Trophoblast cell (in vitro differentiated cells and primary cell): ENCODE measurements around the gene PLCG2.

Source experiments
- DNase-seq, 2 donors: peaks; one replicate each; pipeline ENCODE4 v3.0.0-alpha.2; 2016
- H2AFZ ChIP-seq: 2 replicates; pipeline ENCODE4 v1.6.1; 2013; ENCODE audit warnings: low read length, moderate library complexity, mild to moderate bottlenecking; ENCODE audit not compliant: insufficient read depth, poor library complexity
- H2AK5ac ChIP-seq: 2 replicates; pipeline ENCODE4 v1.6.1; 2013; ENCODE audit warnings: mild to moderate bottlenecking, low read length
- H2BK120ac ChIP-seq: 2 replicates; pipeline ENCODE4 v1.6.1; 2013; ENCODE audit warnings: low read length, mild to moderate bottlenecking, moderate library complexity; ENCODE audit not compliant: insufficient read depth, poor library complexity
- H2BK12ac ChIP-seq: 2 replicates; pipeline ENCODE4 v1.6.1; 2013; ENCODE audit warnings: mild to moderate bottlenecking, low read length, moderate library complexity
- H2BK5ac ChIP-seq: 2 replicates; pipeline ENCODE4 v1.6.1; 2013; ENCODE audit warnings: low read length, low read depth, moderate library complexity, mild to moderate bottlenecking; ENCODE audit not compliant: poor library complexity
- H3K14ac ChIP-seq: 2 replicates; pipeline ENCODE4 v1.6.1; 2013; ENCODE audit warnings: mild to moderate bottlenecking, low read length
- H3K18ac ChIP-seq: 2 replicates; pipeline ENCODE4 v1.6.1; 2013; ENCODE audit warnings: mild to moderate bottlenecking, low read length
- H3K23ac ChIP-seq: 2 replicates; pipeline ENCODE4 v1.6.1; 2013; ENCODE audit warnings: low read length
- H3K27ac ChIP-seq: 2 replicates; pipeline ENCODE4 v1.5.1; 2013; ENCODE audit warnings: low read depth, mild to moderate bottlenecking, inconsistent platforms, low read length, moderate library complexity
- H3K27me3 ChIP-seq: 2 replicates; pipeline ENCODE4 v1.6.1; 2013; ENCODE audit warnings: inconsistent platforms, mild to moderate bottlenecking, low read length, moderate library complexity; ENCODE audit not compliant: insufficient read depth
- H3K36me3 ChIP-seq, 2 experiments: 1 replicate in 1 of 2; 2 replicates in 1 of 2; pipeline ENCODE4 v1.6.1; 2013; ENCODE audit warnings: low read length in 2 of 2, mild to moderate bottlenecking in 2 of 2, moderate library complexity in 1 of 2; ENCODE audit not compliant: insufficient read depth in 2 of 2, control insufficient read depth in 1 of 2
- H3K4ac ChIP-seq: 2 replicates; pipeline ENCODE4 v1.6.1; 2013; ENCODE audit warnings: low read depth, mild to moderate bottlenecking, low read length, moderate library complexity
- H3K4me1 ChIP-seq, 2 experiments: 1 replicate in 1 of 2; 2 replicates in 1 of 2; pipeline ENCODE4 v1.6.1; 2013; ENCODE audit warnings: low read length in 2 of 2, mild to moderate bottlenecking in 2 of 2, moderate library complexity in 1 of 2; ENCODE audit not compliant: insufficient read depth in 2 of 2, control insufficient read depth in 1 of 2
- H3K4me2 ChIP-seq: 2 replicates; pipeline ENCODE4 v1.6.1; 2013; ENCODE audit warnings: inconsistent platforms, mild to moderate bottlenecking, low read length, moderate library complexity
- H3K4me3 ChIP-seq: 2 replicates; pipeline ENCODE4 v1.5.1; 2013; ENCODE audit warnings: mild to moderate bottlenecking, low read depth, low read length, inconsistent platforms
- H3K79me1 ChIP-seq: one replicate; pipeline ENCODE4 v1.6.1; 2013; ENCODE audit warnings: low read length
- H3K79me2 ChIP-seq: 2 replicates; pipeline ENCODE4 v1.6.1; 2013; ENCODE audit warnings: low read length, mild to moderate bottlenecking; ENCODE audit not compliant: control insufficient read depth, insufficient read depth, poor library complexity
- H3K9ac ChIP-seq: 2 replicates; pipeline ENCODE4 v1.6.1; 2013; ENCODE audit warnings: mild to moderate bottlenecking, low read length
- H3K9me3 ChIP-seq: 2 replicates; pipeline ENCODE4 v1.6.1; 2013; ENCODE audit warnings: low read depth, mild to moderate bottlenecking, control low read depth, inconsistent platforms, low read length; ENCODE audit not compliant: insufficient read depth
- H4K12ac ChIP-seq: 2 replicates; pipeline ENCODE4 v1.6.1; 2013; ENCODE audit warnings: low read depth, mild to moderate bottlenecking, low read length, moderate library complexity
- H4K8ac ChIP-seq: 2 replicates; pipeline ENCODE4 v1.6.1; 2013; ENCODE audit warnings: low read depth, mild to moderate bottlenecking, low read length, moderate library complexity
- H4K91ac ChIP-seq: one replicate; pipeline ENCODE4 v1.6.1; 2013; ENCODE audit warnings: low read depth, mild to moderate bottlenecking, low read length, moderate library complexity
- WGBS: extraction: QIAGEN DNeasy Blood & Tissue Kit; methylation state at CpG from one replicate; pipeline ENCODE4 v1.1.7; 2013; ENCODE audit warnings: missing lambda C conversion rate; ENCODE audit not compliant: insufficient read length, insufficient coverage; ENCODE audit errors: extremely low coverage; 5-methylcytosine and 5-hydroxymethylcytosine counted together

The PLCG2 gene

DNA sequence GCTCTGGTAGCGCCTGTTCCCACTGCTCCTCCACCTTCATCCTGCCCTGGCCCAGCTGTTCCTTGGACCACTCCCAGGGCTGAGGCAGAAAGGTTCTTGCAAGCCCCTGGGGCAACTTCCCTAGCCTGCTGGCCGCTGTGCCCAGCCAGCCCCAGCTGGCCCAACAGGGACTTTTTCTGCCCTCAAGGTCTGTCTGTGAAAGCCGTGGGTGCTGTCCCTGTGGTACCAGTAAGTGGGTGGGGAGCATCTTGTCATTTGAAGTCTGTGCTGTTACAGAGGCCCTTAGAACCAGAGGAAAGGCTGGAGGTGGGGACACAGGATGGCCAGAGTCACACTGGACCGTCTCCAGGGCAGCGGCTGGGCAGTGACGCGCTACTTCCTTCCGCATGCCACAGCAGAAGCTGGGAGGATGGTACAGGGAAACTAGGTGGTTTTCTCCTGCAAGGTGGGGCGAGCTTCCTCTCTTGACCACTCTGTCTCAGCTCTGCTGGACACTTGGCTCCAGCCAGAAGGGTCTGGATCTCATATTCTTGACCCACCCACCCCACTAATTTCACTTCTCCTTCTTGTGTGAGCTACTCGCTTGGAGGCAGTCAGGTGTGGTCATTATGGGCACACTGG lies 87.8 kb downstream of the PLCG2 start:
- no peak overlapping the region for H3K18ac ChIP-seq

DNA sequence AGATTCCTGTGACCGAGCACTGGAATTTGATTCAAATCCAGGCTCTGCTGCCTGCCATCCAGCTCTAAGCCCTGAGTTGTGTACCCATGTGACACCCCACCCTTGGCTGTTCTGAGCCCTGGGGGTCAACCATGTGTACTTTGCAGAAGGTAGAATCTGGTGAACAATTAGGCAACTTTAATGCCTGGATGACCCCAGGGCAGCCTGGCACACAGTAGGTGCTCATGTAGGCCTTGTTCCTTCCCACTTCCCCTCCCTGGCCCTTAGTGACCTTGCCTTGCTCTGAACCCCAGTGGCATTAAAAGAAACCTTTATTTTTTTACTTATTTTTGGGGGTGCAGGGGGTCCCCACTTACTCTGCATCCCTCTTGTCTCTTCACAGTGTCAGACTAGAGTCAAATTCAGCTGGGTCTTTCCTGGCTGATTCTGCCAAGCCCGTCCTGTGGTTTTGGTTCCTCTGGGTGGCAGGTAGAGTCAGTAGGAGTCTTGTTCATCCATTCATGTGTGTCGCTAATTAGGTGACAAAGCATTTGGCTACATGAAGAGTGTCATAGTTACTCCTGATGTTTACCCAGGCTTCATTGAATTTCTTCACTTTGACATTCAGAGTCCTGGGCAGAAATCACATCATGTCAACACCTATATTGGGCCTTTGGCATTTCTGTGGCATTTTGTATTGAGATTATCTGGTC lies 89.1 kb downstream of the PLCG2 start:
- Histone ChIP-seq H3K4ac (no peak overlapping the region), H3K79me1 (no peaks in the 10 kb centered on the region), H2BK5ac (no peak overlapping the region), H3K36me3 (no peaks in the 10 kb centered on the region), H2AFZ (no peak overlapping the region), H4K8ac (no peak overlapping the region), H4K91ac (no peak overlapping the region), H3K14ac (no peak overlapping the region), H3K27ac (no peak overlapping the region), H2AK5ac (no peak overlapping the region), H2BK12ac (no peak overlapping the region), H3K18ac (no peak overlapping the region), H3K27me3 (no peaks in the 10 kb centered on the region), H3K4me3 (no peak overlapping the region), H3K23ac (no peak overlapping the region), H3K9ac (no peak overlapping the region), H3K4me1 (no peaks in the 10 kb centered on the region), H3K4me2 (no peak overlapping the region), H2BK120ac (no peak overlapping the region), H3K9me3 (peaks cover 2% of the 10 kb centered on the region), H4K12ac (no peak overlapping the region), H3K79me2 (no peaks in the 10 kb centered on the region)
- no peak for DNase-seq
- WGBS: no CpG with 5 or more reads among the region's 3 CpGs

More for the DNA sequence above, 87.8 kb downstream of the PLCG2 start:
- no peaks in the 10 kb centered on the region for H3K27me3 ChIP-seq
- no peak overlapping the region for H2AFZ ChIP-seq
- no CpG with 5 or more reads among the region's 10 CpGs for WGBS
- no peak overlapping the region for H3K4me2 ChIP-seq
- no peak overlapping the region for H4K8ac ChIP-seq
- no peak overlapping the region for H3K9ac ChIP-seq
- no peaks in the 10 kb centered on the region for H3K36me3 ChIP-seq
- H3K4me3 ChIP-seq: no peak overlapping the region
- DNase-seq: peak in 1 of 2 donors; percentile 2
- no peaks in the 10 kb centered on the region for H3K79me2 ChIP-seq
- H3K14ac ChIP-seq: no peak overlapping the region
- H3K27ac ChIP-seq: no peak overlapping the region
- no peak overlapping the region for H2BK120ac ChIP-seq
- H3K4me1 ChIP-seq: no peaks in the 10 kb centered on the region
- no peaks in the 10 kb centered on the region for H3K79me1 ChIP-seq
- no peak overlapping the region for H4K91ac ChIP-seq
- H3K23ac ChIP-seq: no peak overlapping the region
- no peak overlapping the region for H2BK5ac ChIP-seq
- H4K12ac ChIP-seq: no peak overlapping the region
- no peak overlapping the region for H2BK12ac ChIP-seq
- peaks cover 2% of the 10 kb centered on the region for H3K9me3 ChIP-seq
- H3K4ac ChIP-seq: no peak overlapping the region
- no peak overlapping the region for H2AK5ac ChIP-seq

GRCh38 chr16:81869326-81869725 lies 90.2 kb downstream of the PLCG2 start:
- H2BK12ac ChIP-seq: no peak overlapping the region
- H3K9me3 ChIP-seq: peaks cover 2% of the 10 kb centered on the region
- H2BK120ac ChIP-seq: no peak overlapping the region
- WGBS: no CpG with 5 or more reads among the region's 5 CpGs
- H3K4me3 ChIP-seq: no peak overlapping the region
- no peaks in the 10 kb centered on the region for H3K4me1 ChIP-seq
- H3K23ac ChIP-seq: no peak overlapping the region
- H3K14ac ChIP-seq: no peak overlapping the region
- H4K8ac ChIP-seq: no peak overlapping the region
- H3K27ac ChIP-seq: no peak overlapping the region
- no peaks in the 10 kb centered on the region for H3K79me1 ChIP-seq
- no peak overlapping the region for H4K12ac ChIP-seq
- DNase-seq: no peak
- no peak overlapping the region for H2BK5ac ChIP-seq
- no peak overlapping the region for H3K4me2 ChIP-seq
- H3K4ac ChIP-seq: no peak overlapping the region
- H3K18ac ChIP-seq: no peak overlapping the region
- no peaks in the 10 kb centered on the region for H3K36me3 ChIP-seq
- no peaks in the 10 kb centered on the region for H3K79me2 ChIP-seq
- H3K9ac ChIP-seq: no peak overlapping the region
- H4K91ac ChIP-seq: no peak overlapping the region
- H2AFZ ChIP-seq: no peak overlapping the region
- H2AK5ac ChIP-seq: no peak overlapping the region
- no peaks in the 10 kb centered on the region for H3K27me3 ChIP-seq

- H2BK120ac ChIP-seq: no peak overlapping the region
- H3K36me3 ChIP-seq: no peaks in the 10 kb centered on the region
- no peak overlapping the region for H3K14ac ChIP-seq
- no peaks in the 10 kb centered on the region for H3K27me3 ChIP-seq
- no peaks in the 10 kb centered on the region for H3K79me2 ChIP-seq
- no peak overlapping the region for H2AFZ ChIP-seq
- no peak overlapping the region for H3K4me2 ChIP-seq
- no peaks in the 10 kb centered on the region for H3K4me1 ChIP-seq
- no peak overlapping the region for H3K4me3 ChIP-seq
- no peak overlapping the region for H4K12ac ChIP-seq
- peak in 1 of 2 donors; percentile 52 for DNase-seq
- H3K27ac ChIP-seq: no peak overlapping the region
- no peaks in the 10 kb centered on the region for H3K79me1 ChIP-seq
- no peak overlapping the region for H2BK5ac ChIP-seq
- no peak overlapping the region for H4K8ac ChIP-seq
- no peak overlapping the region for H2AK5ac ChIP-seq
- no CpG with 5 or more reads among the region's 4 CpGs for WGBS
- H4K91ac ChIP-seq: no peak overlapping the region
- no peak overlapping the region for H2BK12ac ChIP-seq
- no peaks in the 10 kb centered on the region for H3K9me3 ChIP-seq
- no peak overlapping the region for H3K9ac ChIP-seq
- no peak overlapping the region for H3K23ac ChIP-seq
- H3K18ac ChIP-seq: no peak overlapping the region
- H3K4ac ChIP-seq: no peak overlapping the region
Observed at GRCh38 chr16:81873206-81873605, 94.1 kb downstream of the PLCG2 start.
